ENCODE data around the gene RAMP1.
"Not testable (repeated sequence)": the region's sequence is repeated elsewhere in the genome, so short reads cannot be mapped to it uniquely, and the experiment has no call there.

The RAMP1 gene

DNA sequence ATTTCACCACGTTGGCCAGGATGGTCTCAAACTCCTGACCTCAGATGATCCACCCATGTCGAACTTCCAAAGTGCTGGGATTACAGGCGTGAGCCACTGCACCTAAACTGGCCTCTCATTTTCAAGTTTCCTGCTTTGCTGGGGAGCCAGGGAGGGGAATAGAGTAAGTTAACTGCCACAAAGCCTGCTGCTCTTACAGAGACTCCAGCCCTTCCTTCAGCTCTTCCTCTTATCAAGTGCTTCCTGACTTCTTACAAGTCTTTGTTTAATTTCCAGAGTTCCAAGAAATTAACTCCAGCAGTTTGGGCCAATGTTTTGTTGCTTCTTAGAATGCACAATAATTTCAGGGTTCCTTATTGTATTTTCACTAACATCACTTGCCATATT, 83.1 kb downstream of the RAMP1 start:
- H3K27me3 ChIP-seq, result no peaks in the 10 kb centered on the region
- H3K36me3 ChIP-seq, result no peaks in the 10 kb centered on the region
- DNase-seq, result no peak
- H3K4me1 ChIP-seq, result no peaks in the 10 kb centered on the region
- no peak overlapping the region for H3K4me3 ChIP-seq (ENCODE audit: low read depth, low read length)
- TF ChIP-seq, protein P1, sequence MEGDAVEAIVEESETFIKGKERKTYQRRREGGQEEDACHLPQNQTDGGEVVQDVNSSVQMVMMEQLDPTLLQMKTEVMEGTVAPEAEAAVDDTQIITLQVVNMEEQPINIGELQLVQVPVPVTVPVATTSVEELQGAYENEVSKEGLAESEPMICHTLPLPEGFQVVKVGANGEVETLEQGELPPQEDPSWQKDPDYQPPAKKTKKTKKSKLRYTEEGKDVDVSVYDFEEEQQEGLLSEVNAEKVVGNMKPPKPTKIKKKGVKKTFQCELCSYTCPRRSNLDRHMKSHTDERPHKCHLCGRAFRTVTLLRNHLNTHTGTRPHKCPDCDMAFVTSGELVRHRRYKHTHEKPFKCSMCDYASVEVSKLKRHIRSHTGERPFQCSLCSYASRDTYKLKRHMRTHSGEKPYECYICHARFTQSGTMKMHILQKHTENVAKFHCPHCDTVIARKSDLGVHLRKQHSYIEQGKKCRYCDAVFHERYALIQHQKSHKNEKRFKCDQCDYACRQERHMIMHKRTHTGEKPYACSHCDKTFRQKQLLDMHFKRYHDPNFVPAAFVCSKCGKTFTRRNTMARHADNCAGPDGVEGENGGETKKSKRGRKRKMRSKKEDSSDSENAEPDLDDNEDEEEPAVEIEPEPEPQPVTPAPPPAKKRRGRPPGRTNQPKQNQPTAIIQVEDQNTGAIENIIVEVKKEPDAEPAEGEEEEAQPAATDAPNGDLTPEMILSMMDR (IDR thresholded peaks at IDR 0.05; ENCODE audit: low read depth, low read length), result no peak
- no peaks in the 10 kb centered on the region; the same call in 1 of the 2 replicates for H3K9me3 ChIP-seq

DNA sequence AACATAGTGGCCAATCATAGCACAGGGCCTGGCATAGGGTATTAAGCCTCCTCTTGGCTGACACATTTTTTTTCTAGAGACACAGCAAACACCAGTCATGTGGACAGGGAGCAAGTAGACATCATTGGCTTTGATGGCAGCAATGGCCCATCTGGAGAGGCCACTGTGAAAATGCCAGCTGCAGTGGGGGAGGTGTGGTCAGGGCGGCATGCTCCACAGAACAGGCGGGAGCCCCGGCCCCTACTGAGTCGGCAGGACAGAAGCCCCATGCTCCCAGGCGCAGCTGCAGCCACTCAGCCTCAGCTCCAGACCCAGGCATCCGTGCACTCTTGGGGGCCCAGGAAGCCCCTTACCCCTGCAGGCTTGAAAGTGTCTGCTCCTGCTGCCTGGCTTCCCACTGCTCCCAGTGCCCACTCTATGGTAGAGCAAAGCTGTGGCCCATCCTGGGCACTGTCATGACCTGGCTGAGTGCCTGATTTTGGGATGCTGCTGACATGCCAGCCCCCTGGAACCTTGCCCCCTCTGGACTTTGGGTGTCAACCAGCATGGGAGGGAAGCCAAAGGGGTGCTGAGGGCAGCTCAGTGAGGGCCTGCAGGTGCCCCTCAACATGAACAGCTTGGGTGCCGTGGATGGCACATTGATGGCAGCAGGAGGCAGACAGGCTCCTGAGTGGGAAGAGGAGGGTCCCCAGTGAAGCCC, 84.1 kb downstream of the RAMP1 start:
- no peaks in the 10 kb centered on the region for H3K4me1 ChIP-seq
- H3K27me3 ChIP-seq, result no peaks in the 10 kb centered on the region
- no peak overlapping the region for H3K4me3 ChIP-seq (ENCODE audit: low read depth, low read length)
- H3K36me3 ChIP-seq, result no peaks in the 10 kb centered on the region
- H3K9me3 ChIP-seq, result no peaks in the 10 kb centered on the region; the same call in 1 of the 2 replicates
- TF ChIP-seq, protein P1 (IDR thresholded peaks at IDR 0.05; ENCODE audit: low read depth, low read length), result no peak
- DNase-seq, result no peak

DNA sequence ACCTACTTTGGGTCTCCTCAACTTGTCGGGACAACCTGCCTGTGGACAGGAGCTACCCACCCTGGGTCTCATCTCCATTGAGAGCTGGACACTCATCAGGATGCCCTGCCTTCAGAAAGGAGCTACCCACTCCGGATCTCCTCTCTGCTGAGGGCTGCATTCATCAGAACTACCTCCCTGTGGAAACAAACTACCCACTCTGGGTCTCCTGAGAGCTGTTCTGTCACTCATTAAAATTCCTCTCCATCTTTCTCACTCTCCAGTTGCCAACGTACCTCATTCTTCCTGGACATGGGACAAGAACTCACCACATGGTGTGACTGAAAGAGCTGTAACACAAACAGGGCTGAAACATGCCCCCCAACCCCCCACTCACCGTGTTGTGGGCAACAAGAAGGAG, 84.9 kb downstream of the RAMP1 start:
- Histone ChIP-seq H3K4me1 (no peaks in the 10 kb centered on the region), H3K4me3 (ENCODE audit: low read depth, low read length) (no peak overlapping the region), H3K27me3 (no peaks in the 10 kb centered on the region), H3K9me3 (no peaks in the 10 kb centered on the region; the same call in 1 of the 2 replicates), H3K36me3 (no peaks in the 10 kb centered on the region)
- DNase-seq, result no peak
- TF ChIP-seq, protein P1 (IDR thresholded peaks at IDR 0.05; ENCODE audit: low read depth, low read length), result no peak

DNA sequence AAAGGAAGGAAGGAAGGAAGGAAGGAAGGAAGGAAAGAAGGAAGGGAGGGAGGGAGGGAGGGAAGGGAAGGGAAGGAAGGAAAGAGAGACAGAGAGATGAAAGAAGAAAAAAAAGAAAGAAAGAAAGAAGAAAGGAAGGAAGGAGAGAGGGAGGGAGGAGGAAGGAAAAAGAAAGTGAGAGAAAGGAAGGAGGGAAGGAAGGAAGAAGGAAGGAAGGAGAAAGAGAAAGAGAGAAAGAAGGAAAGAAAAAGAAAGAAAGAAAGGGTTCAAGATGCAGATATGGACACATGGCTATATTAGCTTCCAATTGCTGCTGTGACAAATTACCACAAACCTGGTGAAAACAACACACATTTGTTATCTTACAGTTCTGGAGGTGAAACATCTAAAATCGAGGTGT, 87.0 kb downstream of the RAMP1 start:
- no peak for DNase-seq
- H3K9me3 ChIP-seq, result no peaks in the 10 kb centered on the region; the same call in 1 of the 2 replicates
- H3K4me3 ChIP-seq (ENCODE audit: low read depth, low read length), result no peak overlapping the region
- H3K4me1 ChIP-seq, result no peaks in the 10 kb centered on the region
- no peaks in the 10 kb centered on the region for H3K36me3 ChIP-seq
- TF ChIP-seq, protein P1 (IDR thresholded peaks at IDR 0.05; ENCODE audit: low read depth, low read length), result no peak
- no peaks in the 10 kb centered on the region for H3K27me3 ChIP-seq

DNA sequence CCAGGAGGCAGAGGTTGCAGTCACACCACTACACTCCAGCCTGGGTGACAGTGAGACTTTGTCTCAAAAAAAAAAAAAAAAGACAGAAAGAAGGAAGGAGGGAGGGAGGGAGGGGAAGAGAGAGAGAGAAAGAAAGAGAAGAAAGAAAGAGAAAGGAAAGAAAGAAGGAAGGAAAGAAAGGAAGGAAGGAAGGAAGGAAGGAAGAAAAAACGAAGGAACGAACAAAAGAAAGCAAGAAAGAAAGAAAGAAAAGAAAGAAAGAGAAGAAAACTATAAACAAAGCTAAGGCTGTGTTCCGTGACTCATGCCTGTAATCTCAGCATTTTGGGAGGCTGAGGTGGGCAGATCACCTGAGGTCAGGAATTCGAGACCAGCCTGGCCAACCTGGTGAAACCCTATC, 91.9 kb downstream of the RAMP1 start:
- not testable (repeated sequence) for H3K9me3 ChIP-seq; H3K4me1 ChIP-seq; H3K36me3 ChIP-seq; H3K4me3 ChIP-seq (ENCODE audit: low read depth, low read length); H3K27me3 ChIP-seq; DNase-seq

DNA sequence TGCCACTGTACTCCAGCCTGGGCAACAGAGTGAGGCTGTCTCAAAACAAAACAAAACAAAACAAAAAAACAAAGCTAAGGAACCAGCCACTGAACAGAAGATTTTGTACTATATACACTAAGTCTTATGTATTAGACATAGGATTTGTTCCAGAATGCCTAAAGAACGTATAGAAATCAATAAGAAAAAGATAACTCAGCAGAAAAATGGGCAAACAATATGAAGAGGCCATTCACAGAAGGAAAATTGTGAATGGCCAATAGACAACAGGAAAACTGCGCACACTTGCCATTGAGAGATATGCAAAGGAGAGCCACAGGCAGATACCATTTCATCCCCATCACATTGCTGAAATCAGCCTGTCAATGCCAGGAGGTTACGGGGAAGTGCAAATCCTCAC, 92.5 kb downstream of the RAMP1 start:
- H3K36me3 ChIP-seq, result no peaks in the 10 kb centered on the region
- no peaks in the 10 kb centered on the region for H3K4me1 ChIP-seq
- TF ChIP-seq, protein P1 (IDR thresholded peaks at IDR 0.05; ENCODE audit: low read depth, low read length), result no peak
- no peaks in the 10 kb centered on the region for H3K27me3 ChIP-seq
- no peak for DNase-seq
- H3K4me3 ChIP-seq (ENCODE audit: low read depth, low read length), result no peak overlapping the region
- H3K9me3 ChIP-seq, result no peaks in the 10 kb centered on the region
